Islet of Langerhans (tissue), 1 donor: Measurements from ENCODE around the gene MRPL44.
A peak's percentile ranks its signal among the peaks of the same experiment; 100 is the strongest.
"Not testable (repeated sequence)": the region's sequence is repeated elsewhere in the genome, so short reads cannot be mapped to it uniquely, and the experiment has no call there.

Experiments used
- FAIRE-seq: peaks from one replicate; lab custom pipeline; 2011; peaks lifted over from hg19 to GRCh38; lab: Jason Lieb, UNC

Gene MRPL44

GRCh38 chr2:223936862-223937326 lies 20.4 kb upstream of the MRPL44 start:
- FAIRE-seq, result no peak

GRCh38 chr2:223937535-223937934 lies 19.7 kb upstream of the MRPL44 start:
- no peak for FAIRE-seq

DNA sequence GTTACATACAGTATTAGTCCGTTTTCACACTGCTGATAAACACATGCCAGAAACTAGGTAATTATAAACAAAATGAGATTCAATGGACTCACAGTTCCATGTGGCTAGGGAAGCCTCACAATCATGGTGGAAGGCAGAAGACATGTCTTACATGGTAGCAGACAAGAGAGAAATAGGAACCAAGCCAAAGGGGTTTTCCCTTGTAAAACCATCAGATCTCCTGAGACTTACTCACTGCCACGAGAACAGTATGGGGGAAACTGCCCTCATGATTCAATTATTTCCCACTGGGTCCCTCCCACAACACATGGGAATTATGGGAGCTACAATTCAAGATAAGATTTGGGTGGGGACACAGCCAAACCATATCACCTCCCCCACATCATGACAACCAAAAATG lies 17.8 kb upstream of the MRPL44 start:
- not testable (repeated sequence) for FAIRE-seq

- FAIRE-seq, result no peak
Observed at GRCh38 chr2:223941579-223942277, 15.5 kb upstream of the MRPL44 start.

- no peak for FAIRE-seq
Observed at GRCh38 chr2:223943135-223943534, 14.1 kb upstream of the MRPL44 start.

GRCh38 chr2:223943561-223944008 lies 13.7 kb upstream of the MRPL44 start:
- FAIRE-seq, result no peak

DNA sequence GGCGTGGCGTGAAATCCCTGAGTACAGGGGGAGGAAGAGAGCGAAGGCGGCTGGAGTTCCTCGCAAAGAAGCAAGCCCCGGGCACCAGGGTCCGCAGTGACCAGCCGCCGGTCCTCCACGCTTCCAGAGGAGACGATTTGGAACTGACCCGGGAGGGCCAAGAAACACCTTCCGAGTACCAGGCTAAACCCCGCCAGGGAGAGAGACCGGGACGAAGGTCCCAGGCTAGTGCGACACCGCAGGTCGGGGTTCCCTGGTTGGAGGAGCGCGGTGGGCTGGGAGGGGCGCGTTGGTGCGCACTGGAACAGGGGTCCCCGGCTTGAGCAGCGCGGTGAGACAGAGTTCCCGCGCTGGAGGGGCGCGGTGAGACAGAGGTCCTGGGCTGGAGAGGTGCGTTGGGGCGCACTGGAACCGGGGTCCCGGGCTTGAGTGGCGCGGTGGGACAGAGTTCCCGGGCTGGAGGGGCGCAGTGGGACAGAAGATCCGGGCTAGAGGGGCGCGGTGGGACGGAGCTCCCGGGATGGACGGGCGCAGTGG lies 13.0 kb upstream of the MRPL44 start:
- no peak for FAIRE-seq

- no peak for FAIRE-seq
Observed at GRCh38 chr2:223944703-223945531, 12.3 kb upstream of the MRPL44 start, which contains the start of gene WDFY1. Gene WDFY1 (minus strand): TSS chr2:223945335. CDS start chr2:223945284, 51 bp downstream.

DNA sequence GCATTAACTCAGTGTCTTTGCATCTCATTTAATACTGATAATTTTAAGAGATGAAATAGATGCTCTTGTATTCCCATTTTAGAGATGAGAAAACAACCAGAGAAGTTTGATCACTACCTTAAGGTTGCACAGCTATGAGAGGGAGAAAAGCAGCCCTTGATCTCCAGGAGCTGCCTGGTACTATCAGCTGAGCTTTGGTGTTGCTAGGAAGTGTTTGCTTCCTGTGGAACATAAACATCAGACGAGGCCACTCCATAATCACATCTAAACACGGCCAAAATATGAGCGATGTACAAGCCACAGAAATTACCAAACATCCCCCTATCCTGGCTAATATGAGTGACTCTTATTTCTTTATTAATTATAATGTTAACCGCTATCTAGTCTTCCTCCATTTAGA lies 11.5 kb upstream of the MRPL44 start:
- FAIRE-seq, result no peak

- FAIRE-seq, result no peak
Observed at GRCh38 chr2:223947711-223948205, 9.5 kb upstream of the MRPL44 start.

DNA sequence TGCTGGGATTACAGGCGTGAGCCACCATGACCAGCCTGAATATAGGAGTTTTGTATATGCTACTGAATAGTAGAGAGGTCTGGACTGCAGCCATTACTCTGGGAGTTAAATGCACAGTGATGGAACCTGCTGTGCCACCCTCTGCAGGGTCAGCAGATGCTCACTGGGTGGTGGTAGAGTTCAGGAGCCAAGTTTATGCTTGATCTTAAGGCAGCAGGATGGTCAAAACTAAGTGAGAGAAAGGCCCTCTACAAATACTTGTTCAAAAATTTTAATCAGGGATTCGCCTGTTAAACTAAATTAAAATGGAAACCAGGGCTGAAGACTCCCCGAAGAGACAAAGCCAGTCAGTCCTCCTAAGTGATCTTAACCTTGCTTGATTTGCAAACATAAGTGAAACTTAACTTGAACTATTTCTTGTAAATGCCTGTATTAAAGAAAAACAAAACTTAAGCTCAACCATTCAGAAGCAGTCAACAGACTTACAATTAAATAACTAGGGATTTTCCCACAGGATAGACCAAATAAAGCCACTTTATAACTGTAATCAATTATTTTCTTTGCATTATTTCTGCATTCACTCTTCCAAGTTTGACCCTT lies 7.9 kb upstream of the MRPL44 start:
- FAIRE-seq, result no peak

GRCh38 chr2:223950448-223951347 lies 6.6 kb upstream of the MRPL44 start:
- no peak for FAIRE-seq

GRCh38 chr2:223952280-223952968 lies 4.8 kb upstream of the MRPL44 start:
- FAIRE-seq, result no peak

DNA sequence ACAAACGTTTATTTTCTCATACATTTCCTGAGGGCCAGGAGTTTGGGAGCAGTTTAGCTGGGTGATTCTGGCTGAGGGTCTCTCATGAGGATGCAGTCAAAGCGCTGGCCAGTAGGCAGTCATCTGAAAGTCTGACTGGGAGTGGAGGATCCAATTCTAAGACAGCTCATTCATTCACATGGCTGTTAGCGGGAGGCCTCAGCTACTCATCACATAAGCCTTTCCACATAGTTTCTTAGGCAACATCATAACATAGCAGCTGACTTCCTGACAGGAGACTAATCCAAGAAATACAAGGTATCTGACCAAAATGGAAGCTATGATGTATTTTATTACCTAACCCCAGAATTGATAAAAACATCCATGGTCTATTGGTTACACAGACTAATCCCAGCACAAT lies 2.9 kb upstream of the MRPL44 start:
- no peak for FAIRE-seq

- no peak for FAIRE-seq
Observed at GRCh38 chr2:223956300-223956699, 963 bp upstream of the MRPL44 start.

DNA sequence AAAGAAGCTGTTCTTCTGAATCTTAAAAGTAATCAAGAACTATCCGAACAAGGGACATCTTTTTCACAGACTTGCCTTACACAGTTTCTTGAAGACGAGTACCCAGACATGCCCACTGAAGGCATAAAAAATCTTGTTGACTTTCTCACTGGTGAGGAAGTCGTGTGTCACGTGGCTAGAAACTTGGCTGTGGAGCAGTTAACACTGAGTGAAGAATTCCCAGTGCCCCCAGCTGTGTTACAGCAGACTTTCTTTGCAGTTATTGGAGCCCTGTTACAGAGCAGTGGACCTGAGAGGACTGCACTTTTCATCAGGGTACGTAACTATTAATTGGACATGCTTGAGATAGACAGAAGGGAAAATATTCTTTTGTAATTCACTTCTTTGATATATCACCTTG lies 2.4 kb downstream of the MRPL44 start:
- no peak for FAIRE-seq

GRCh38 chr2:223967981-223968380 lies 10.7 kb downstream of the MRPL44 start:
- FAIRE-seq, result no peak

DNA sequence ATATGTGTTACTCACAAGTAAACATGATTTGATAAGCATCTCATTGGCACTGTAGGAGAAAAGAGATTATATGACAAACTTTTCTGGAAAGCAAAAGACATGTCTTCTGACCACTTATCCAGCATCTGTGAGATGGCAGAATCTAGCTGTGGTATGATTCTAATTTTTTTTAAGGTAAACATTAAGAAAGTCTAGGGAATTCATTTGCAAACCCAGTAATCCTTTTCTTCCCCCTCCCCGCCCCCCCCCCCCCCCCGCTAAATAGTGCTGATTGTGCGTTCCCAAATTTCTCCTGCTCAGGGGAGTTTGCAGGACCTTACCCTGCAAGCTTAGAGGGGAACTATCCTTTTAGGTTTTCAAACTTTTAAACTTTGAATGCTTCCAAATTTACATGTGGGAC lies 12.1 kb downstream of the MRPL44 start:
- no peak for FAIRE-seq

DNA sequence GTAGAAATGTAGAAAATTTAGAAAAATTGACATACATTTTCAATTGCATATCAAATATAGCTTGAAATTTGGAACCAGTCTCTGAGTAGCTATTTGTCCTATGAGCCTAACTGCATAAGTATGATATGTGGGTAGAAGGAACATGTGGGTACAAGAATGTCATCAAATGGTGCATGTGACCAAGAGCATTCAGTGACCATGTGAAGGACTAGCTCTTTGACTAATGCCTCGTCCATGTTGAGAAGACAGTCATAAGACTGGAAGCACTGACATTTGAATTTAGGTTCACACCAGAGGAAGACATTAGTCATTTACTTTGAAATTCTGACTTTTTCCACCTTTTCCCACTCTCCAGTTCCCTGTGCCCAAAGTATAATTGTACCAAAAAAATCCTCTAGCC lies 12.6 kb downstream of the MRPL44 start:
- FAIRE-seq, result no peak

DNA sequence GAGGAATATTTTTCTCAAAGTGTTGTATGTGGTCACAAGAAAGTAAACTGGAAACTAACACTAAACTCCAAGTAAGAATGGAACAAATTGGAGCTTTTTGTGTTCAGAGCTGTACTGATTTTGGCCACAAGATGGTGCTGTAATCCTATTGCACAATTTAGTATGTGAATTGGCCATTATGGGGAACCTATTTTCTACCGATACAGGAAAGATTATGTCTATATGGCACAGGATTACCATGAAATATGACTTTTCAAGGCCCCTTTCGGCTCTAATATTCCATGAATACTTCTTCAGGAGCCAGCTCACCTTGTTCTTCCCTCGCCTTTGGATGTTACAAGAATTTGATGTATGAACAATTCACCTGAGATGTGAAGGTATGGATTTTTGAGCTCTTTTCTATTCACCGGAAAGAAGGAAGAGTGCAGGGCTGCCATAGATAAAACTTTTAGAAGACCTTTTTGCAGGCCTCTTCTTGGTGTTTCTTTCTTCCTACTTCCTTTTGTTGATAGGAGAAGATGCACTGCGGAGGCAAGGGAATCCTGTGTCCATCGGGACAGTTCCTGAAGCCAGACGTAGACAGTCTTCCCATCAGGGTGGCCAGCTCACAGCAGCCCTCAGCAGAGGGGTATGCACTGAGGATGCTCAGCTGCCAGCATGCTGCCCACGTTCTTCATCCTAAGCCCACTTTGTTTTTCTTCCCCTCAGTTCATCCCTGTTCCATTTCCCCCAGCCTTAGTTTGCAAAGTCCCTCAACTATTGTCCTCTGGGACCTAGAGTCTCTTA lies 13.3 kb downstream of the MRPL44 start:
- FAIRE-seq, result peak; percentile 97
